NOMO-1 (cell line): Measurements from ENCODE around the gene COMMD9.

Source experiments
- DNase-seq, 2 experiments: peaks; one replicate each; lab custom pipeline; 2025; ENCODE audit not compliant: unreplicated experiment in 2 of 2; lab: John Stamatoyannopoulos, UW

The COMMD9 gene

GRCh38 chr11:36300650-36301049 is 11.4 kb upstream of the COMMD9 start:
- no peak for DNase-seq

DNA sequence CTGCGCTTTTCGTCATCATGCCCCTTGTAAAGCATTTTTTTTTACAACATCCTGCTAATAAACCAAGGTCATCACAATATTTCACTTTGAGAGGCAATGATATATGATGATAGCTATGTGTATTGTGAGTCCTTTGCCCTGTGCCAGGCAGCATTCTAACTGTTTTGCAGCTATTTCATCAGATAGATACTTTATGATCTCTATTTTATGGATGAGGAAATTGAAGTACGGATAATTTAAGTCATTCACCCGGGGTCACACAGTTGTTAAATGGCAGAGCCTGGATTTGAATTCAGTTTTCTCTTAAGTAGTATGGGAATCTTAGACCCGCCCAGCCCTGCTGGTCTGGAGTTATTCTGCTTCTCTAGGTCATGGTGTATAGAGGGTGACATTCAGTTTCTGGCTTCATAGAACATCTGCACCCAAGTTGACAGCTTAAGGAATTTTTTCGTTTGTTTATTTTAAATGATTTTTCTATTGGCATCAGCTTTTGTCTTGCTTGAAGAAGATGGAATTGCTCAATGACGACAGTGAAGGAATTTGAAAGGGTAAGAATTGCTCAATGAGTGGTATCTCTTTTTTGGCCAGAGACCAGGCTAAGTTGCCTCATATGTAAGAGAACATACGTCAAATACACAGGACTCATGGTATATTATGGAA is 7.8 kb upstream of the COMMD9 start:
- peak; percentile 12 to 54 for DNase-seq

GRCh38 chr11:36295926-36296325 is 6.7 kb upstream of the COMMD9 start, which contains the start of gene PRR5L:
PRR5L (plus strand) TSS chr11:36296288; CDS start chr11:36401122, 104,834 bp downstream.
- no peak for DNase-seq

- DNase-seq = peak; percentile 27 to 73
Measured at GRCh38 chr11:36292311-36292722, 3.1 kb upstream of the COMMD9 start.

- peak; percentile 64 to 77 for DNase-seq
Measured at GRCh38 chr11:36288442-36289225, 590 bp downstream of the COMMD9 start.

GRCh38 chr11:36282926-36283325 is 6.3 kb downstream of the COMMD9 start:
- no peak for DNase-seq

GRCh38 chr11:36281850-36282249 is 7.4 kb downstream of the COMMD9 start:
- DNase-seq = no peak

DNA sequence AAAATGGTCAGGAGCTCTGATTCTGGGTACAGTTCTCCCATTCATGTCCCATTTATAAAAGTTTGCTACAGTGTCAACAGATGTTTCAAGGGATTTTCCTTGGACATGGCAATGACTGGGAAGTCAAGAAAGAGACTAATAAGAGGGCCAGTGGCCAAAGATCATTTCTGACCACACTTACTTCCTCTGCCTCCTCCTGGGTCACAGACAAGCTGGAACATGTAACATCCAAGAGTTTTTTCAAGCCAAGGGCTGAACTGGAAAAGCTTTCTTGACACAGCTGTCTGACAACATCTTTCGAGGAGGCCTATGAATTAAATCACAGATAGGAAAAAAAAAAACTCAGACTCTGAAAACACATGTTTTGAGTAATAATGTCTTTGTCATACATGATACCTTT is 8.7 kb downstream of the COMMD9 start:
- no peak for DNase-seq

- DNase-seq = no peak
Measured at GRCh38 chr11:36278531-36279282, 10.5 kb downstream of the COMMD9 start.

- DNase-seq = no peak
Measured at GRCh38 chr11:36274414-36274813, 14.8 kb downstream of the COMMD9 start.

DNA sequence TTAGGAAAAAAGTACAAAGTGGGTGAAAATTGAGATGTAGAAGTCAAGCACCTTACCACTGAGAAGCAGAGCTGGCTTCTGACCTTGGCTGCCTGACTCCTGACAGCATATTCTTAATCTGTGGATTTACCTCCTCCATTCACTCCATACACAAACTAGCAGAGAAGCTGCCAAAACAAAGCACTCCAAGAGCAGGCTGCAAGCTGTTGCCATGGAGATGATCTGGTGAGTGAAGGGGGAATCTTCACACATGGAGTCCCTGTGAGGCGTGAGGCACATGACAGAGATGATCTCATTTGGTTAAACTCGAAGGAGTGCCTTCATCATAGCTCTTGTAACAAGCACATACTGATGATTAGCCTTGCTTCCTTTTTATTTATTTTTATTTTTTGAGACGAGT is 16.1 kb downstream of the COMMD9 start:
- no peak for DNase-seq

- no peak for DNase-seq
Measured at GRCh38 chr11:36271794-36272407, 17.3 kb downstream of the COMMD9 start.

- no peak for DNase-seq
Measured at GRCh38 chr11:36270701-36271100, 18.5 kb downstream of the COMMD9 start.

GRCh38 chr11:36268337-36268985 is 20.8 kb downstream of the COMMD9 start:
- no peak for DNase-seq

- no peak for DNase-seq
Measured at GRCh38 chr11:36266767-36267166, 22.5 kb downstream of the COMMD9 start.

- peak; percentile 26 to 28 for DNase-seq
Measured at GRCh38 chr11:36265793-36266628, 23.2 kb downstream of the COMMD9 start.

GRCh38 chr11:36264973-36265344 is 24.3 kb downstream of the COMMD9 start:
- DNase-seq = no peak

- DNase-seq = no peak
Measured at GRCh38 chr11:36264011-36264972, 24.9 kb downstream of the COMMD9 start.

DNA sequence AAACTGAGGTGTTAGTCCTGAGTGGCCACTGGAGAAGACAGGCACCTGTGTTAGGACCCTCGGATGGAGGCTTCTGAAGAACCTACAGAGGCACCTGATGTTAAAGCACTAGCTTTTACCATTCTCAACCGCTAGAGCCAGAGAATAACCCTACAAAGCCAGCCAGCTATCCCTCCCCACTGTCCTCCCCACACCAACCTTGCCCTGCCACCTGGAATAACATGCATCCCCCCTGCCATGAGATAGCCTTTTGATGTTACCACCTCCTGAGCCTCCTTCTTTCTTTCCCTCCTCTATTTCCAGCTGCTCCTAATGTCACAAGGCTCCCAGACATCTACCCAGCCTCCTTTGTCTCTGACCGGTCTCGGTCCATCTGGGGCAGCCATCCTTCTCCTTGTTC is 28.1 kb downstream of the COMMD9 start:
- DNase-seq = no peak
